Measurements from ENCODE around the gene GTPBP10.

- TF ChIP-seq CTCF (IDR thresholded peaks at IDR 0.05) (no peak), POLR2A (IDR thresholded peaks at IDR 0.05) (no peak)
These were observed 45.0 kb downstream of the GTPBP10 start for GRCh38 chr7:90391488-90391887.

All from thyroid gland (tissue), 4 donors.